ENCODE measurements around the gene SH3BGRL.

SH3BGRL gene

DNA sequence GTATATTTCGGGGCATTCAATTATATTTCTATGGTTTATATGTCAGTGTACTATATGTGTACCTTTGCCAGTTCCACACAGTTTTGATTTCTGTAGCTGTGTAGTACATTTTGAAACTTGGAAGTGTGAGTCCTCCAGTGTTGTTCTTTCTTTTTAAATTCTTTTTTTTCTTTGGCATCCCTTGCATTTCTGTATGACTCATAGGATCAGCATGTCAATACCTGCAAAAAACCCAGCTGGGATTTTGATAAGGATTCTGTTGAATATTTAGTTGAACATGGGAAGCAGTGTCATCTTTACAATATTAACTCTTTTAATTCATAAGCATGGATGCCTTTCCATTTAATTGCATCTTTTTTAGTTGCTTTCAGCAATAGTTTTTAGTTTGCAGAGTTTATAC, 100.0 kb downstream of the SH3BGRL start:
- Histone ChIP-seq H3K9ac (ENCODE audit: low read length) (no peak overlapping the region), H3K79me1 (replicated peaks; ENCODE audit: low read length, poor library complexity, severe bottlenecking) (no peaks in the 10 kb centered on the region), H2BK12ac (ENCODE audit: low read length in 2 of 2) (no peak overlapping the region), H3K23ac (ENCODE audit: low read length in 2 of 2) (no peak overlapping the region), H3K14ac (ENCODE audit: low read length in 2 of 2) (no peak overlapping the region), H3K4me3 (ENCODE audit: insufficient read depth in 1 of 2, low read depth in 1 of 2, low read length in 2 of 2) (no peak overlapping the region), H3K4me1 (ENCODE audit: control insufficient read depth, insufficient read depth, low read depth, low read length) (no peaks in the 10 kb centered on the region), H3K27ac (ENCODE audit: low read length, poor library complexity, severe bottlenecking) (no peak overlapping the region), H2BK5ac (ENCODE audit: low read depth, low read length, poor library complexity, severe bottlenecking) (no peak overlapping the region), H3K27me3 (ENCODE audit: control insufficient read depth in 1 of 2, insufficient read depth in 1 of 2, low read length in 2 of 2) (no peaks in the 10 kb centered on the region), H3K4me2 (ENCODE audit: low read length, poor library complexity, severe bottlenecking) (no peak overlapping the region), H2AFZ (ENCODE audit: low read depth, low read length) (no peak overlapping the region), H2AK5ac (ENCODE audit: low read length, severe bottlenecking) (no peak overlapping the region), H3K9me3 (ENCODE audit: control insufficient read depth, low read length) (no peaks in the 10 kb centered on the region), H2BK120ac (ENCODE audit: low read depth, low read length) (no peak overlapping the region), H4K91ac (ENCODE audit: low read length) (no peak overlapping the region), H4K8ac (ENCODE audit: low read length) (no peak overlapping the region), H2BK15ac (ENCODE audit: low read depth, poor library complexity, severe bottlenecking) (no peak overlapping the region), H3K36me3 (ENCODE audit: control insufficient read depth in 1 of 2, insufficient read depth in 2 of 2, low read depth in 1 of 2, low read length in 2 of 2) (no peaks in the 10 kb centered on the region), H3K18ac (ENCODE audit: low read depth in 1 of 2, low read length in 2 of 2) (no peak overlapping the region), H3K4ac (ENCODE audit: low read depth in 1 of 2, low read length in 2 of 2) (no peak overlapping the region)
- no peak for DNase-seq
- WGBS: no CpG with 5 or more reads among the region's 1 CpG

DNA sequence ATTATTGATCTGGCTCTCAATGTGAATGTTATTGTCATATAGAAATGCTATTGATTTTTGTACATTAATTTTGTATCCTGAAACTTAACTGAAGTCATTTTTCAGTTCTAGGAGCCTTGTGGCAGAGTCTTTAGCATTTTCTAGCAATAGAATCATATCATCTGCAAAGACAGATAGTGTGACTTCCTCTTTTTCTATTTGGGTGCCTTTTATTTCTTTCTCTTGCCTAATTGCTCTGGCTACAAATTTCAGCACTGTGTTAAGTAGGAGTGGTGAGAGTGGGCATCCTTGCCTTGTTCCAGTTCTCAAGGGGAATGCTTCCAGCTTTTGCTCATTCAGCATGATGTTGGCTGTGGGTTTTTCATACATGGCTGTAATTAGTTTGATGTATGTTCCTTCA, 102.7 kb downstream of the SH3BGRL start:
- H3K4me2 ChIP-seq (ENCODE audit: low read length, poor library complexity, severe bottlenecking): no peak overlapping the region
- H2BK120ac ChIP-seq (ENCODE audit: low read depth, low read length): no peak overlapping the region
- H3K9me3 ChIP-seq (ENCODE audit: control insufficient read depth, low read length): no peaks in the 10 kb centered on the region
- no peak overlapping the region for H2BK15ac ChIP-seq (ENCODE audit: low read depth, poor library complexity, severe bottlenecking)
- no peak for DNase-seq
- no peak overlapping the region for H3K4me3 ChIP-seq (ENCODE audit: insufficient read depth in 1 of 2, low read depth in 1 of 2, low read length in 2 of 2)
- H4K91ac ChIP-seq (ENCODE audit: low read length): no peak overlapping the region
- no peak overlapping the region for H3K9ac ChIP-seq (ENCODE audit: low read length)
- H3K23ac ChIP-seq (ENCODE audit: low read length in 2 of 2): no peak overlapping the region
- H3K14ac ChIP-seq (ENCODE audit: low read length in 2 of 2): no peak overlapping the region
- no peak overlapping the region for H3K27ac ChIP-seq (ENCODE audit: low read length, poor library complexity, severe bottlenecking)
- H3K36me3 ChIP-seq (ENCODE audit: control insufficient read depth in 1 of 2, insufficient read depth in 2 of 2, low read depth in 1 of 2, low read length in 2 of 2): no peaks in the 10 kb centered on the region
- H3K18ac ChIP-seq (ENCODE audit: low read depth in 1 of 2, low read length in 2 of 2): no peak overlapping the region
- no peak overlapping the region for H2BK5ac ChIP-seq (ENCODE audit: low read depth, low read length, poor library complexity, severe bottlenecking)
- H3K4ac ChIP-seq (ENCODE audit: low read depth in 1 of 2, low read length in 2 of 2): no peak overlapping the region
- no peak overlapping the region for H2AFZ ChIP-seq (ENCODE audit: low read depth, low read length)
- no peaks in the 10 kb centered on the region for H3K27me3 ChIP-seq (ENCODE audit: control insufficient read depth in 1 of 2, insufficient read depth in 1 of 2, low read length in 2 of 2)
- no peak overlapping the region for H2BK12ac ChIP-seq (ENCODE audit: low read length in 2 of 2)
- H4K8ac ChIP-seq (ENCODE audit: low read length): no peak overlapping the region
- no peaks in the 10 kb centered on the region for H3K4me1 ChIP-seq (ENCODE audit: control insufficient read depth, insufficient read depth, low read depth, low read length)
- peaks cover 5% of the 10 kb centered on the region for H3K79me1 ChIP-seq (replicated peaks; ENCODE audit: low read length, poor library complexity, severe bottlenecking)
- no peak overlapping the region for H2AK5ac ChIP-seq (ENCODE audit: low read length, severe bottlenecking)

DNA sequence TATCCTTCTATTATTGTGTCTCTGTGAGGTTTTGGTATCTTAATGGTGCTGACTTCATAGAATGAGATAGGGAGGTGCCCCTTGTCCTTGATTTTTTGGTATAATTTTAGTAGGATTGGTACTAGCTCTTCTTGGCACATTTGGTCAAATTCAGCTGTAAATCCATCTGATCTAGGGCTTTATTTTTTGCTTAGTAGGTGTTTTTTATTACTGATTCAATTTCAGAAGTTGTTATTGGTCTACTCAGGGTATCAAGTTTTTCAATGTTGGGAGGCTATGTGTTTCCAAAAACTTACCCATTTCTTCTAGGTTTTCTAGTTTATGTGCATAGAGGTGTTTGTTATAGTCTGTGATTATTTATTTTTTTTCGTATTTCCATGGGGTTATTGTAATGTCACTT, 103.3 kb downstream of the SH3BGRL start:
- no peak overlapping the region for H2BK12ac ChIP-seq (ENCODE audit: low read length in 2 of 2)
- H4K91ac ChIP-seq (ENCODE audit: low read length): no peak overlapping the region
- no peak overlapping the region for H3K4ac ChIP-seq (ENCODE audit: low read depth in 1 of 2, low read length in 2 of 2)
- H3K79me1 ChIP-seq (replicated peaks; ENCODE audit: low read length, poor library complexity, severe bottlenecking): peaks cover 5% of the 10 kb centered on the region
- no peaks in the 10 kb centered on the region for H3K4me1 ChIP-seq (ENCODE audit: control insufficient read depth, insufficient read depth, low read depth, low read length)
- H2BK15ac ChIP-seq (ENCODE audit: low read depth, poor library complexity, severe bottlenecking): no peak overlapping the region
- no CpG with 5 or more reads among the region's 1 CpG for WGBS
- no peaks in the 10 kb centered on the region for H3K27me3 ChIP-seq (ENCODE audit: control insufficient read depth in 1 of 2, insufficient read depth in 1 of 2, low read length in 2 of 2)
- no peak overlapping the region for H3K4me2 ChIP-seq (ENCODE audit: low read length, poor library complexity, severe bottlenecking)
- H3K14ac ChIP-seq (ENCODE audit: low read length in 2 of 2): no peak overlapping the region
- H2BK5ac ChIP-seq (ENCODE audit: low read depth, low read length, poor library complexity, severe bottlenecking): no peak overlapping the region
- no peak for DNase-seq
- no peak overlapping the region for H4K8ac ChIP-seq (ENCODE audit: low read length)
- no peak overlapping the region for H3K18ac ChIP-seq (ENCODE audit: low read depth in 1 of 2, low read length in 2 of 2)
- no peak overlapping the region for H3K23ac ChIP-seq (ENCODE audit: low read length in 2 of 2)
- H3K4me3 ChIP-seq (ENCODE audit: insufficient read depth in 1 of 2, low read depth in 1 of 2, low read length in 2 of 2): no peak overlapping the region
- no peak overlapping the region for H3K9ac ChIP-seq (ENCODE audit: low read length)
- H3K27ac ChIP-seq (ENCODE audit: low read length, poor library complexity, severe bottlenecking): no peak overlapping the region
- H3K36me3 ChIP-seq (ENCODE audit: control insufficient read depth in 1 of 2, insufficient read depth in 2 of 2, low read depth in 1 of 2, low read length in 2 of 2): no peaks in the 10 kb centered on the region
- H2AFZ ChIP-seq (ENCODE audit: low read depth, low read length): no peak overlapping the region
- H2AK5ac ChIP-seq (ENCODE audit: low read length, severe bottlenecking): no peak overlapping the region
- H3K9me3 ChIP-seq (ENCODE audit: control insufficient read depth, low read length): no peaks in the 10 kb centered on the region
- H2BK120ac ChIP-seq (ENCODE audit: low read depth, low read length): no peak overlapping the region

DNA sequence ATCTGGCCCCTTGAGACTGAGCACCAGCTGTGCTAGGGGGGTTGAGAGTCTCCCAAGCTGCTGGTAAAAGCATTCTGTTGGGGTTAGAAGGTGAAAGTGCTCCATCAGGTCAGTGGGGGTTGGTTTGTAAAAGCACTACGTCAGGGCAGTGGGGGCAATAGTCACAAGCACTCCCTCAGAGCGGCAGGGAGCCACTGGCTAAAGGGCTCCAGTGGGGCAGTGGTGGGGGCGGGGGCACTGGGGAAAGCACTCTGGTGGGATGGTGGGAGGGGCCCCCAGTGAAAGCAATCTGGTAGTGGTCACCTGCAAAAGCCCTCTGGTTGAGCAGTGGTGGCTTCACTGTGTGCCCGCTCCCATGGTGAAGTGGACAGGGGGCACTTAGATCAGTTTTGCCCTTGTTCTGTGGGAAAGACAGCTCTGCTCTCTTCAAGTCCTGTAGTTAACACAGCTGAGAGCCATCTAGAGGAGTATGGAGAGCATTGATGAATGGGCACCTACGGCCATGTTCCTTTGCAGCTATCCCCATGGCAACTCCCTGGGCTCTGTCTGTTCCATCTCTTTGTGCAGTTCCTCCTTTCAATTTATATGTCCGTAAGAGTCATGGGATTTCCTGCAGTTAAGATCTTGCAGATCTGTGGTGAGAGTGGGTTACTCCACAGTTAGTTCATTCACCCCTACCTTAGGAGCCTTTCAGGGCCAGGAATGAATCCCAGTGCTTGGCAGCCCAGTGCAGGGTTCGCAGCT, 106.4 kb downstream of the SH3BGRL start:
- WGBS: 85% methylated on average over 6 of the region's 7 CpGs
- no peak overlapping the region for H2AK5ac ChIP-seq (ENCODE audit: low read length, severe bottlenecking)

More for the DNA sequence above, 106.4 kb downstream of the SH3BGRL start:
- Histone ChIP-seq H3K4ac (ENCODE audit: low read depth in 1 of 2, low read length in 2 of 2) (no peak overlapping the region), H3K9ac (ENCODE audit: low read length) (no peak overlapping the region), H3K27ac (ENCODE audit: low read length, poor library complexity, severe bottlenecking) (no peak overlapping the region), H4K8ac (ENCODE audit: low read length) (no peak overlapping the region), H3K4me1 (ENCODE audit: control insufficient read depth, insufficient read depth, low read depth, low read length) (no peaks in the 10 kb centered on the region), H2BK5ac (ENCODE audit: low read depth, low read length, poor library complexity, severe bottlenecking) (no peak overlapping the region), H3K4me3 (ENCODE audit: insufficient read depth in 1 of 2, low read depth in 1 of 2, low read length in 2 of 2) (no peak overlapping the region), H3K79me1 (replicated peaks; ENCODE audit: low read length, poor library complexity, severe bottlenecking) (peaks cover 5% of the 10 kb centered on the region), H3K4me2 (ENCODE audit: low read length, poor library complexity, severe bottlenecking) (no peak overlapping the region), H2BK12ac (ENCODE audit: low read length in 2 of 2) (no peak overlapping the region), H3K27me3 (ENCODE audit: control insufficient read depth in 1 of 2, insufficient read depth in 1 of 2, low read length in 2 of 2) (no peaks in the 10 kb centered on the region), H2AFZ (ENCODE audit: low read depth, low read length) (no peak overlapping the region), H3K18ac (ENCODE audit: low read depth in 1 of 2, low read length in 2 of 2) (no peak overlapping the region), H3K36me3 (ENCODE audit: control insufficient read depth in 1 of 2, insufficient read depth in 2 of 2, low read depth in 1 of 2, low read length in 2 of 2) (no peaks in the 10 kb centered on the region), H3K9me3 (ENCODE audit: control insufficient read depth, low read length) (no peaks in the 10 kb centered on the region), H2BK120ac (ENCODE audit: low read depth, low read length) (no peak overlapping the region), H2BK15ac (ENCODE audit: low read depth, poor library complexity, severe bottlenecking) (no peak overlapping the region), H3K14ac (ENCODE audit: low read length in 2 of 2) (no peak overlapping the region), H3K23ac (ENCODE audit: low read length in 2 of 2) (no peak overlapping the region), H4K91ac (ENCODE audit: low read length) (no peak overlapping the region)
- DNase-seq: no peak

Data from mesenchymal stem cell (in vitro differentiated cells and primary cell).